Measurements from ENCODE around the gene STARD3NL. TPM values are rescaled to one million over a fixed set of nuclear protein-coding genes. Genes with fewer than 3 reads are reported as not detected.

Gene STARD3NL
- total RNA-seq, 4 donors from 2014 or later = 29.2 to 56.1 (median 48.4) TPM

- DNase-seq (ENCODE audit: extremely low spot score) = peak; percentile 94
- Histone ChIP-seq H3K4me1 (peaks cover 15 to 49% (median 39%) of the 10 kb centered on the region in 4 donors), H3K27me3 (no peaks in the 10 kb centered on the region), H3K36me3 (peaks cover 24 to 59% (median 48%) of the 10 kb centered on the region in 4 donors), H3K9me3 (no peaks in the 10 kb centered on the region), H3K27ac (replicated peaks in 1 of 4) (peak overlapping the region in 3 of 4 donors; percentile 15 to 40 (median 16)), H3K4me3 (no peak overlapping the region)
- 15% methylated on average over 5 of the region's 5 CpGs for WGBS
- intact Hi-C loops (cut with DNase I) = no loop called here
- TF ChIP-seq, protein P1, sequence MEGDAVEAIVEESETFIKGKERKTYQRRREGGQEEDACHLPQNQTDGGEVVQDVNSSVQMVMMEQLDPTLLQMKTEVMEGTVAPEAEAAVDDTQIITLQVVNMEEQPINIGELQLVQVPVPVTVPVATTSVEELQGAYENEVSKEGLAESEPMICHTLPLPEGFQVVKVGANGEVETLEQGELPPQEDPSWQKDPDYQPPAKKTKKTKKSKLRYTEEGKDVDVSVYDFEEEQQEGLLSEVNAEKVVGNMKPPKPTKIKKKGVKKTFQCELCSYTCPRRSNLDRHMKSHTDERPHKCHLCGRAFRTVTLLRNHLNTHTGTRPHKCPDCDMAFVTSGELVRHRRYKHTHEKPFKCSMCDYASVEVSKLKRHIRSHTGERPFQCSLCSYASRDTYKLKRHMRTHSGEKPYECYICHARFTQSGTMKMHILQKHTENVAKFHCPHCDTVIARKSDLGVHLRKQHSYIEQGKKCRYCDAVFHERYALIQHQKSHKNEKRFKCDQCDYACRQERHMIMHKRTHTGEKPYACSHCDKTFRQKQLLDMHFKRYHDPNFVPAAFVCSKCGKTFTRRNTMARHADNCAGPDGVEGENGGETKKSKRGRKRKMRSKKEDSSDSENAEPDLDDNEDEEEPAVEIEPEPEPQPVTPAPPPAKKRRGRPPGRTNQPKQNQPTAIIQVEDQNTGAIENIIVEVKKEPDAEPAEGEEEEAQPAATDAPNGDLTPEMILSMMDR (IDR thresholded peaks at IDR 0.05) = peak in 2 of 3 experiments; percentile 83 to 84
- peak; percentile 21 to 58 for TF ChIP-seq POLR2AphosphoS5 (IDR thresholded peaks at IDR 0.05)
- no peak for TF ChIP-seq EP300 (IDR thresholded peaks at IDR 0.05)
- TF ChIP-seq POLR2A (IDR thresholded peaks at IDR 0.05; ENCODE audit: low read depth) = no peak
These were observed 38.0 kb downstream of the STARD3NL start for GRCh38 chr7:38215735-38216670.

GRCh38 chr7:38217672-38218071 is 39.6 kb downstream of the STARD3NL start:
- intact Hi-C loops (cut with DNase I) = no loop called here
- Histone ChIP-seq H3K4me1 (peaks cover 4 to 43% (median 33%) of the 10 kb centered on the region in 4 donors), H3K9me3 (no peaks in the 10 kb centered on the region), H3K4me3 (no peak overlapping the region), H3K27me3 (no peaks in the 10 kb centered on the region), H3K36me3 (peaks cover 24 to 69% (median 55%) of the 10 kb centered on the region in 4 donors), H3K27ac (replicated peaks in 1 of 4) (no peak overlapping the region)
- DNase-seq (ENCODE audit: extremely low spot score) = no peak
- no peak for TF ChIP-seq EP300 (IDR thresholded peaks at IDR 0.05)
- TF ChIP-seq, protein P1 (IDR thresholded peaks at IDR 0.05) = no peak
- TF ChIP-seq POLR2AphosphoS5 (IDR thresholded peaks at IDR 0.05) = no peak
- TF ChIP-seq POLR2A (IDR thresholded peaks at IDR 0.05; ENCODE audit: low read depth) = no peak
- 93% methylated on average over 2 of the region's 2 CpGs for WGBS

GRCh38 chr7:38220452-38220851 is 42.4 kb downstream of the STARD3NL start:
- intact Hi-C loops (cut with DNase I) = loop anchor here (5.0 kb wide), 2 partner anchors 33 to 323 kb away; no protein-coding TSS in a partner anchor
- no peak for DNase-seq (ENCODE audit: extremely low spot score)
- H3K4me1 ChIP-seq = peaks cover 4 to 40% (median 29%) of the 10 kb centered on the region in 4 donors
- 83% methylated on average over 3 of the region's 3 CpGs for WGBS
- H3K27ac ChIP-seq (replicated peaks in 1 of 4) = no peak overlapping the region
- H3K36me3 ChIP-seq = peaks cover 24 to 69% (median 51%) of the 10 kb centered on the region in 4 donors
- H3K4me3 ChIP-seq = no peak overlapping the region
- TF ChIP-seq EP300 (IDR thresholded peaks at IDR 0.05) = no peak
- TF ChIP-seq POLR2AphosphoS5 (IDR thresholded peaks at IDR 0.05) = no peak
- TF ChIP-seq, protein P1 (IDR thresholded peaks at IDR 0.05) = no peak
- TF ChIP-seq POLR2A (IDR thresholded peaks at IDR 0.05; ENCODE audit: low read depth) = no peak
- H3K9me3 ChIP-seq = no peaks in the 10 kb centered on the region
- H3K27me3 ChIP-seq = no peaks in the 10 kb centered on the region

DNA sequence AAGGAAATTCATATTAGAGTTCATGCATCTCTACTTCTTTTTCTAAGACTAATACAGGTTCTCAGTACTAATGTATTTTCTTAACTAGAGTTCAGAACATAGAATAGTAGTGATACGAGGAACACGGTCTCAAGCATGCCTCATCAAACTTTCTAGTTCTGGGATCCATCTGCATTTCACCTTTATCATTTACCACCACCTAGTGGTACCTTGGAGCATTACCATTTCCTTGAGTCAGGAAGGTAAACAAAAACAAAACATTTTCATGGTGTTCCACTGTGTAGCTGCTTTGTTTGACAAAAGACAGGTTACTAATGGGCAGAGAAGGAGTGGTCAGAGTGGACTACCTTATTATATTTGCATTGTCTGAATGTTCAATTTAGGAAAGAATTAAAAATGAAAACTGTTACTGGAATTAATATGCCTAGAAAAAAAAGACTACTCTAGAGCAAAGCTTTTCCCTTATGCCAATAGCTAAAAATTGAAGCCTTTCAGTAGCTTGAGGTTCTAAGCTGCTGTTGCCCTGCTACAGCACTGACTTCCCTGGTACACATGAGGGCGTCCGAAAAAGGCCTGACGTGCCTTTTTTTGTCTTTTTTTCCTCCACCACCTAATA is 44.5 kb downstream of the STARD3NL start:
- WGBS = 61% methylated on average over 5 of the region's 5 CpGs
- intact Hi-C loops (cut with DNase I) = loop anchor here (2.0 to 5.0 kb wide), 3 partner anchors 35 to 325 kb away; no protein-coding TSS in a partner anchor
- Histone ChIP-seq H3K27me3 (no peaks in the 10 kb centered on the region), H3K36me3 (peaks cover 13 to 63% (median 48%) of the 10 kb centered on the region in 4 donors), H3K4me1 (peaks cover 0 to 25% (median 19%) of the 10 kb centered on the region in 4 donors), H3K9me3 (no peaks in the 10 kb centered on the region), H3K4me3 (no peak overlapping the region), H3K27ac (replicated peaks in 1 of 4) (peak overlapping the region in 3 of 4 donors; percentile 3 to 42 (median 42))
- DNase-seq (ENCODE audit: extremely low spot score) = no peak
- TF ChIP-seq POLR2A (IDR thresholded peaks at IDR 0.05; ENCODE audit: low read depth) (no peak), POLR2AphosphoS5 (IDR thresholded peaks at IDR 0.05) (no peak)
- TF ChIP-seq, protein P1 (IDR thresholded peaks at IDR 0.05) = peak; percentile 91 to 97 (median 93)
